ENCODE results near the gene PSEN2.

The PSEN2 gene

DNA sequence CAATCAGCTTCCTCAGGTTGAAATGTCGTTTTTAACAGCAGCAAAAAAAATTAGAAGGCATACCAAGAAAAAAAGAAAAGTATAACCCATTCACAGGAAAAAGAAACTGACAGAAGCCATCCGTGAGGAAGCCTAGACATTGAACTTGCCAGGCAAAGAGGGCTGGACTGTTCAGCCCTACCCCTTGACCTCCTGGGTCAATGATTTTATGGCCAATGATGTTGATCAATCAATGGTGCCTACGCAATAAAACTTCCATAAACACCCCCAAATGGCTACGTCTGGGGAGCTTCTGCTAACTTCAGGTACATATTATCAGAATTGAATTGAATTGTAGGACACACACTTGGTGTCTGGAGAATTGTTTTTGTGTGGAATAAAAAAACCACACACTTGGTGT lies 4.8 kb upstream of the PSEN2 start:
- in situ Hi-C loops (cut with HindIII; ENCODE audit: low sequenced_read_pairs): no loop called here
- H3K4me3 ChIP-seq (ENCODE audit: low read depth, low read length): no peak overlapping the region
- no peak for TF ChIP-seq CTCF (IDR thresholded peaks at IDR 0.05; ENCODE audit: low read depth, low read length)
- no peak for DNase-seq (ENCODE audit: low read depth, low spot score)

DNA sequence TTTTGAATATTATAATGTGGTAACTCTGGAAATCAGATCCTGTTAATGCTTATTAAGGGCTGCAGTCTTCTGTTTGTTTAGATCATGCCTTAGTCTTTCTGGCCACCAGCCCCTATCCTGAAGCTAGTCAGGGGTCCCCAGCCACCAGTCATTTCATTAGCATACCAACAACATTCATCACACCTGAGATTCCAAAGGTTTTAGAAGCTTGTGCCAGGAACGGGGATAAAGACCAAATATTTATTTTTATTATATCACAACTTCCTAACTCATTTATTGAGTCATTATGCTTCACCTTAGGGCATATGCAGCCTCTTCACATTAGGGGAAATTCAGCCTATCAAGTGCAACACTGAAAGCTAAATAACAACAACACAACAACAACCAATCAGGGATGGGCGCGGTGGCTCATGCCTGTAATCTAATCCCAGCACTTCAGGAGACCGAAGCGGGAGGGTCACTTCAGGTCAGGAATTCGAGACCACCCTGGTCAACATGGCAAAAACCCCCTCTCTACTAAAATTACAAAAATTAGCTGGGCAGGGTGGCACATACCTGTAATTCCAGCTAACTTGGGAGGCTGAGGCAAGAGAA lies 2.9 kb upstream of the PSEN2 start:
- TF ChIP-seq CTCF (IDR thresholded peaks at IDR 0.05; ENCODE audit: low read depth, low read length): no peak
- no peak overlapping the region for H3K4me3 ChIP-seq (ENCODE audit: low read depth, low read length)
- in situ Hi-C loops (cut with HindIII; ENCODE audit: low sequenced_read_pairs): no loop called here
- DNase-seq (ENCODE audit: low read depth, low spot score): no peak

DNA sequence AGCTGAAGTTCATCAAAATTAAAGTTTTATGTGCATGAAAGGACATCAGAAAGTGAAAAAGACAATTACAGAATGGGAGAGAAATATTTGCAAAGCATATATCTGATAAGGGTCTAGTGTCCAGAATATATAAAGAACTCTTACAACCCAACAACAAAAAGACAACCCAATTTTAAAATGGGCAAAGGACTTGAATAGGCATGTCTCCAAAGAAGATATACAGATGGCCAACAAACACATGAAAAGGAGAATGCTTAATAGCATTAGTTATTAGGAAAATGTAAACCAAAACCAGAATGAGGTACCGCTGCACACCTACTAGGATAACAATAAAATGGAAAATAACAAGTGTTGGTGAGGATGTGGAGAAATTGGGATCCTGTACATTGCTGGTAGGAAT lies 1.7 kb upstream of the PSEN2 start:
- no peak for TF ChIP-seq CTCF (IDR thresholded peaks at IDR 0.05; ENCODE audit: low read depth, low read length)
- no peak for DNase-seq (ENCODE audit: low read depth, low spot score)
- in situ Hi-C loops (cut with HindIII; ENCODE audit: low sequenced_read_pairs): no loop called here
- no peak overlapping the region for H3K4me3 ChIP-seq (ENCODE audit: low read depth, low read length)

GRCh38 chr1:226870026-226870400 lies 403 bp upstream of the PSEN2 start:
- DNase-seq (ENCODE audit: low read depth, low spot score): peak; percentile 27
- in situ Hi-C loops (cut with HindIII; ENCODE audit: low sequenced_read_pairs): no loop called here
- TF ChIP-seq CTCF (IDR thresholded peaks at IDR 0.05; ENCODE audit: low read depth, low read length): no peak

GRCh38 chr1:226871636-226872327 lies 1.4 kb downstream of the PSEN2 start:
- no peak for DNase-seq (ENCODE audit: low read depth, low spot score)
- in situ Hi-C loops (cut with HindIII; ENCODE audit: low sequenced_read_pairs): no loop called here
- no peak overlapping the region for H3K4me3 ChIP-seq (ENCODE audit: low read depth, low read length)
- no peak for TF ChIP-seq CTCF (IDR thresholded peaks at IDR 0.05; ENCODE audit: low read depth, low read length)

More at GRCh38 chr1:226870026-226870400, 403 bp upstream of the PSEN2 start:
- peak overlapping the region; percentile 57 for H3K4me3 ChIP-seq (ENCODE audit: low read depth, low read length)

DNA sequence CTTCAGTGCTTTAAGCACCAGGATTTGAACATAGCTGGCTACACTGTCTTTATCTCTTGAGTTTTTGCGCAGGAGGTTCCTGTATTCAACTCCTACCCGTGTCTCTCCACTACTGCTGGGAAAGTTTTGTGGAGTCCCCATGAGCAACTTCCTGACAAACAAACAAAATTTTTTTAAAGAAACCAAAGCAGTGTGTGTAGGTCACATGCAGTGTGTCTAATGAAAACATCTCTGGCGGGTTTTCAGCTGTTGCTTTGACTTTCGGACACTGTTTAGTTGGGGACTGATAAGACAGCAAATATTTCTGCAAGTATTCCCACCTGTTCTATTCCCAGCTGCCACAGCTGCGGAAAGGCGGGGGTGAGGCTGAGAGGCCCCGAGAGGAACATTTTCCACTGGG lies 2.0 kb downstream of the PSEN2 start:
- in situ Hi-C loops (cut with HindIII; ENCODE audit: low sequenced_read_pairs): no loop called here
- peak; percentile 42 for DNase-seq (ENCODE audit: low read depth, low spot score)
- H3K4me3 ChIP-seq (ENCODE audit: low read depth, low read length): no peak overlapping the region
- no peak for TF ChIP-seq CTCF (IDR thresholded peaks at IDR 0.05; ENCODE audit: low read depth, low read length)

Data from astrocyte of the spinal cord (primary cell).